HG02763 (cell line): ENCODE measurements around the gene ADRB2.
"Not testable (repeated sequence)": the region's sequence is repeated elsewhere in the genome, so short reads cannot be mapped to it uniquely, and the experiment has no call there.

Experiments
- ATAC-seq: cut with Tn5 transposase; IDR thresholded peaks from one replicate; pipeline ENCODE4 v1.9.1; 2021; ENCODE audit warnings: mild to moderate bottlenecking, moderate library complexity; ENCODE audit not compliant: unreplicated experiment

ADRB2 gene

DNA sequence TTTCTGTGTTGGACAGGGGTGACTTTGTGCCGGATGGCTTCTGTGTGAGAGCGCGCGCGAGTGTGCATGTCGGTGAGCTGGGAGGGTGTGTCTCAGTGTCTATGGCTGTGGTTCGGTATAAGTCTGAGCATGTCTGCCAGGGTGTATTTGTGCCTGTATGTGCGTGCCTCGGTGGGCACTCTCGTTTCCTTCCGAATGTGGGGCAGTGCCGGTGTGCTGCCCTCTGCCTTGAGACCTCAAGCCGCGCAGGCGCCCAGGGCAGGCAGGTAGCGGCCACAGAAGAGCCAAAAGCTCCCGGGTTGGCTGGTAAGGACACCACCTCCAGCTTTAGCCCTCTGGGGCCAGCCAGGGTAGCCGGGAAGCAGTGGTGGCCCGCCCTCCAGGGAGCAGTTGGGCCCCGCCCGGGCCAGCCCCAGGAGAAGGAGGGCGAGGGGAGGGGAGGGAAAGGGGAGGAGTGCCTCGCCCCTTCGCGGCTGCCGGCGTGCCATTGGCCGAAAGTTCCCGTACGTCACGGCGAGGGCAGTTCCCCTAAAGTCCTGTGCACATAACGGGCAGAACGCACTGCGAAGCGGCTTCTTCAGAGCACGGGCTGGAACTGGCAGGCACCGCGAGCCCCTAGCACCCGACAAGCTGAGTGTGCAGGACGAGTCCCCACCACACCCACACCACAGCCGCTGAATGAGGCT, at the start of gene ADRB2:
Gene ADRB2 (plus strand): TSS at position 559 of the 686 bp plus-strand sequence. CDS start 221 bp downstream, outside the sequence.
- ATAC-seq = peak; percentile 97

DNA sequence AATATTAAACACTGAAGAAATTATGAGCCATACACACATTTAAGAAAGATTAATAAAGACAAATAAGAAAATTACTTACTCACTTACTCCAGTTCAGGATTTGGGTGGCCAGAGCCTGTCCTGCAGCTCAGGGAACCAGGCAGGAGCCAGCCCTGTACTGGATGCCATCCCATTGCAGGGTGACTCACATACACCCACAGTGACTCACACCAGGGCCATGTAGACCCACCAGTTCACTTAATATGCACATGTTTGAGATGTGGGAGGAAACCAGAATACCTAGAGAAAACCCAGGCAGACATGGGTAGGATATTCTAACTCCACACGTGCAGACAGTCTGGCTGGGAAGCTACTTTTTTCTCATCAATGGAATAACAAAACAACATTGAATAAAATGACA, 49.6 kb upstream of the ADRB2 start:
- ATAC-seq = no peak

DNA sequence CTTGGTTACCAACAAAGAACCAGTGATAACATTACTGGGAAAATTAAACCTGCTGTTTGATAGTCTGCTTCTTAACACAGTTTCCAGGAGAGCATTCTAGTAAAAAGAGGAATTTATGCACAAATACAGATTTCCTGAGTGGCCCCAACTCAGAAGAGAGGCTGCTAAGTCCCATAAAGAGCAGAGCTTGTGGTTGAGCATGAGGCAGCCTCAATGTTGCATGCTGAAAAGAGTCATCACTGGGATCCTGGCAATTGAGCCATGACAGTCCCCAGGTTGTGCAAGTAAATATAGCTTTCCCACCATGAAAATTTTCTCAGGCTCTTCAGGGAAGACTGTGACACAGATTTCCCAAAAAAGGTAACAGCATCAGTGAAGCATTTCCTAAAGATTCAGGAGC, 47.5 kb upstream of the ADRB2 start:
- ATAC-seq = no peak

DNA sequence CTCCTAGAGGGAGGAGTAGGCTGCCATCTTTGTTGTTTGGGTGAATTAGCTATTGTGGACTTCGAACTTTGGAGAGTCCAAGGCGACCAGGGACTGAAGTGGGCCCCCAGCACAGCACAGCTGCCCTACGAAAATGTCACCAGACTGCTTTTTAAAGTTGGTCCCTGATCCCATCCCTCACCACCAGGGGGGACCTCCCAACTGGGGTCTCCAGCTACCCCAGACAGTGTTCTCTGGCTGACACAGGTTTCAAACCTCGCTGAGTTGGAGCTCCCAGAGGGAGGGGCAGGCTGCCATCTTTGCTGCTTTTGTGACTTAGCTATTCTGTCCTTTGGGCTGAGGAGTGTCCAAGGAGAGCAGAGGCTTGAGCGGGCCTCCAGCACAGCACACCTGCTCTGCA, 45.7 kb upstream of the ADRB2 start:
- no peak for ATAC-seq

DNA sequence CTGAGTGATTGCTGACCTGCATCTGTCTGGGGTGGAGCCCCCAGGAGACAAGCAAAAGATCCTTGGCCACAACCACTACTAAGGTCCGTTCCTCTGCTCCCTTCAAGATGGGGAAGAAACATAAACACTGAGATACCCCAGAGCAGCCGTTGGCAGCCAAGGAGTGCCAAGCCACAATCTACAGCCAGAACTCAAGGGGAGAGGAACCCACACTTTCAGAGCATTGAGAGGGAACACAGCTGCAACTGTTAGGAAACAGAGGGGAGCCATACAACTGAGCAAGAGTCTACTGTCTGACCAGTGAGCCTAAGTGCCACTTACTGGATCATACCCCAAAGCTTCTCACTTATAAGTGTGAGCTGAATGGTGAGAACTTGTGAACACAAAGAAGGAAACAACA, 44.6 kb upstream of the ADRB2 start:
- ATAC-seq = no peak

DNA sequence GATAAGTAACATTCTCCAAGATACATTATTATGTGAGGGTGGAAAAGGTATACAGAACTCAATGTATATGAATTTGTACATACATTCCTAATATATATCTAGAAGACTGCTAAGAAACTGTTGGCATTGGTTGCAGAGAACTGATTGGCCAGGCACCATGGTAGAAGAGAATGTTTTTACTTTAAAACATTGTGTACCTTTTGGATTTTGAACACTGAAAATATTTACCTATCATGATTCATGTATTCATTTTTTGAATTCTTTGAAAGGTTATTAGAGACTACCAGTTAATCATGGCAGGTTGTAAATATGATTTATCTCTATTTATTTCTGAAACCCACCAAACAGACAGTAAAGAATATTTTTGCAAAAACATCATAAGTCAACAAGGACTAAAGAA, 41.2 kb upstream of the ADRB2 start:
- no peak for ATAC-seq

DNA sequence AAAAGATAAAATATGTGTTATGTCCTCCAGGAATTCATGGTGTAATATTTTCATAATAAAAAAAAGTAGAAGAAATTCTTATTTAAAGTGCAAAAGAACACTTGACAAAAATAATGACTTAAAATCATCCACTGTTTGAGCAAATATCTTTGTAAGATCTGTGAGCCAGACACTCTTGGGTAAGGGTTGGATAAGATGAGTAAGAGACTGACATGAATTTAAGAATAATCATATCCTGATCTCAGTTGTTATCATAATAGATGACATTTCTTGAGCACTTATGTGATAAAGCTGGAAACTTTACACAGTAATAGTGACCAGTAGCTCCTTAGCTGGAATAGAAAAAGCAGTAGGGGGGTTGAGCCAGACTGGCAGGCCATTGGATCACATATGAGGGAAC, 40.0 kb upstream of the ADRB2 start:
- no peak for ATAC-seq

DNA sequence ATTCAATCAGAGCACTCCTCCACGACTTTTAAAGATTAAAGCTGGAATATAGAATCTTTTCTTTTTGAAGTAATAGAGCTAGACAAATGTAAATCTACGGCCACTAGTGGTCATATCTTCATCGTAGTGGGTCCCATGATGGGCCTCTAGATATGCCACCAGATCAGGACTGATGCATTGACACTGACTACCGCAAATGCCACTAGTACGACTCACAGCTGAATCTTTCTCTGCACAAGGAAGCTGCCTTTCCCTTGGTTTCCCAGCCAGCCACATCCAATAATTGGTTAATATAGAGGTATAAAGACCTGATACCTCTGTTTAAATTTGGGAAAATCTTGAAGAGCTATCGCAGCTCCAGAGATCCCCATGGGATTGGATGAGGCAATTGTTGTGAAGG, 37.8 kb upstream of the ADRB2 start:
- no peak for ATAC-seq

DNA sequence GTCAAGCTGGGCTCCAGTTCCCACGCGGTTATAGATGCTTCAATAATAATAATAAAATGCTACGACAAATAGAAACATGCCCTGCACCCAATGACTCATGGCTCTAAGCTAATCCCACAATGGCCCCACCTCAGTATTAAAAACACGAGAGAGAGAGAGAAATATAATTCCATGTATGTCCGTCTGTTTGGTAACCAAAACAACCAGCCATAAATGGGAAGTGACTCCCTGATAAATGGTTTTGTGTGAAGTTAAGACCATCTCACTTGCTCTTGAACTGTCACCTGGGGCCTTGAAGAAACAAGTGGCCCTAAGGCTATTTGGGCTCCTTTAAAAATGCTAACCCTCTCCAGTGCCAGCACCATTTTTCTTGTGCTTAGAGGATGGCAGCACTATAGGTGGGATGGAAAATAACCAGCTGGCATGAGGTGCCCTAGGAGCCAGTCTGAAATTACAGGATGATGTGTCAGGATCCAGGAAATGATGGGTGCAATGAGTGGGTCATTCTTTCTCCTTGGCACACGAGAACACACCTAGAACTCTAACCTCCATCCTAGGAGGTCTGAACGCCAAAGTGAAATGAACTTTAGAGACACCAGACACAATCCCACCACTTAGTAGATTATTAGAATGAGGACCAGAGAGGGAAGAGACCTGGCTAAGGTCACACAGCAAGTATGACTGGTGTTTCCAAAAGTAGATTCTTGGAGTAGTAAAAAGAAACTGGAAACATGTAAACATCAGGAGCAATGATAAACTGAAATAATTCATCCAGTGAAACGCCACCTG, 35.7 kb upstream of the ADRB2 start:
- peak; percentile 17 for ATAC-seq

DNA sequence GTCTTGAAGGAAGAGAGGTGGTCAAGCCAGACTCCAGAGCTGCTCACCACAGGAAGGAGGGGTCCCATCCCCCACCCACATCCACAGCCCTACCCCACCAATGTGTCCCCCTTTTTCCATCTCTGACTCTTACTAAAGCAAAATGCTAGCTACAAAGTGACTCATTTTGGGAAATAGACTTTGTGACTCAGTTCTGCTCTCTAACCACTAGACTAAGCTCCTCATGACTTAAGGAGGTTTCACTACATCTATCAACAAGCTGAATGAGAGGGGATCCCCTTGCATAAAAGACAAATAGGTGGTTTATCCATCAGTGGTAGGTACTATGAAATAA, 35.1 kb upstream of the ADRB2 start:
- peak; percentile 90 for ATAC-seq

DNA sequence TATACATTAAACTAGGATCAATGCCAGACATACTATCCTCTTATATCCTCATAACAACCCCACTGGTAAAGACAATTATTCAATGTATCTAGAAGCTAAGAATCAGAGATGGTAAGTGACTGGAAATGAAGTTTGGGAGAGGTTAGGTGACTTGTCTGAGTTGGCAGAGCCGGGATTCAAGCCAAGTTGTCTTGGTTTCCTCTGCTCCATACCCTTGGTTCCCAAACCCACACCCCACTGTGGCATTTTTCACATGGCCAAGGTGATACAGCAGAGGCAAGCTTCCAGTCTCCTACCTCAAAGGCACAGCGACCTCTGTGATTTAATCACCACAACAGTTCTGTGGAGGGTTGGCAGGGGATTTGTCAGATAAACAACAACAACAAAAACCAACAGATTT, 34.7 kb upstream of the ADRB2 start:
- ATAC-seq = no peak

DNA sequence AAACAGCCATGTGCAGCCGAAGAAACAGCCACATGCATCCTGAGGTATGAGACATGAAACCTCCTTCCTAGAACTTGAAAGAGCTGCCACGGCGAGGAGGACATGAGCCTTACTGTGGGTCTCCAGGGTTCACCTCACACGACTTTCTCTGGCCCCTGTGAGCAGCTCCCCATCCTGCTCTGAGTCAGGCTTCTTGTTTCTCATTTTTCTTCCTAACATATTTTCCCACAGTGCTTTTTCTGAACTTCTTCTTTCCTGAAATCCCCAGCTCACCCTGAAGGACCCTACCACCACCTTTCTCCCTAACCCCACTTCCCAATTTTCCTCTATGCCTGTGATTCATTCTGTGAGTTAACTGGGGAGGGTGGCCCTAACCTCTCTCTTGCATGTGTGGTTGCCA, 33.7 kb upstream of the ADRB2 start:
- no peak for ATAC-seq

DNA sequence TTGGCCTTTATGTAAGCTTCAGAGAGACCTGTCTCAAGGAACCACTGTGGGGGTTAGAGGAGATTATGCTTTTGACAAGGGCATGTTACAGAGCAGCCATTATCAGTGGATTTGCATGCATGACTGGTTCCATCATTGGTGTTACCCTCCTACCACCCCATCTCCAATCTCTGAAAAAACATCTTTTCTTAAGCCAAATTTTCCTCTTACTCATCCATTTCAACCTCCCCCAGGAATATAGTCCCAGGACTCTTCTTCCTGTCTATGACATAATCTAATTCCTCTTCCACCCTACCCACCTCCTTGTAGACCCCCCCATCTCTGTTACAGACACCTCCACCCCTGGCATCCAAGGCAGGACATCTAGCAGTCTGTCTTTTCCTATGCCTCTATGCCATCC, 33.1 kb upstream of the ADRB2 start:
- ATAC-seq = no peak

DNA sequence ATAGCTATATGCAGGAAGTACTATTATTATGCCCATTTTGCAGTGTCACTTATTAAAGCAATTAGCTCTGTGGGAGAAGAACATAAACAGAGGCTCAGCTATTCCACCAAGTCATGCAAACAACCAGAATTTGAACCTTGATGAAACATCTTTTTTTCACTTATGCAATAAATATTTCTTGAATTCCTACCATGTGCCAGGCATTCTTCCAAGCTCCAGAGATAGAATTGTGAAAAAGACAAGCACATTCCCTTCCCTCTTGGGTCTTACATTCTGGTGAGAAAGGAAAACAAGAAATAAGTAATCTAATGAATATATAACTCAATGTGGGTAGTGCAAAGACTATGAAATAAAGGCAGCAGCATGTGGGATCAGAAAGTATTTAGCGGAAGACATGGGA, 32.1 kb upstream of the ADRB2 start:
- ATAC-seq = no peak

DNA sequence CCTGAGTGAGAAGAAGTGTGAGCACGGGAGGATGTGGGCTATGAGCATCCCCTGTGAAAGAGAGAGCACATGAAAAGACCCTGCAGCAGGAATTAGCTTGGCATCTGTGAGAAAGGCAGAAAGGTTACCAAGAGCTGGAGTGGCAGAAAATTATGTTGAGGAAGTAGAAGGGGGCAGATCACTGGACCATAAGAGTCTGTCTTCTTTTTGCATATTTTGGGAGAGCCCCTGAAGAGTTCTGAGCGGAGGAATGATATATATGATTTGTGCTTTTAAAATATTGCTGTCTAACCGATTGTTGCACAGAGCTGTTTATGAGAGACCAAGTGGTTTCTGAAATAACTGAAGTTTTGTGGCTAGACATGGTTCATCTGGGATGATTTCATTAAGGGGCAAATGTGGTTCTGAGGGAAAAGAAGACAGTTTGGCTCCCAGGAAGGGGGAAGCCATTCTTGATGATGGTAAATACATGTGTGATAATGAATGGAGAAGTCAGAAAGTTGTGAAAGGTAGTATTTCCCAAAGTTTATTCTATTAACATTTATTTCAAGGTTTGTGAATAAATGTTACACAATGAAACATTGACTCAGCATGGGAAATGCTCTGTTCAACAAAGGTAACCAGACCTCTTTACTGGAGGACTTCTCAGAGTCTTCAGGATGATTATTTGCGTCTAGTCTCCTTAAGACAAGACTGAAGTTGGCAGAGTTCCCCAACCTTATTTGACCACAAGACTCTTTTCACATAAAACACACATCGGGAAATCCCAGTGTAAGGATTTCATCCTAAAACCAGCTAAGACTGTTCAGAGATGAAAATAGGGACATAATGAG, 31.5 kb upstream of the ADRB2 start:
- ATAC-seq = no peak

DNA sequence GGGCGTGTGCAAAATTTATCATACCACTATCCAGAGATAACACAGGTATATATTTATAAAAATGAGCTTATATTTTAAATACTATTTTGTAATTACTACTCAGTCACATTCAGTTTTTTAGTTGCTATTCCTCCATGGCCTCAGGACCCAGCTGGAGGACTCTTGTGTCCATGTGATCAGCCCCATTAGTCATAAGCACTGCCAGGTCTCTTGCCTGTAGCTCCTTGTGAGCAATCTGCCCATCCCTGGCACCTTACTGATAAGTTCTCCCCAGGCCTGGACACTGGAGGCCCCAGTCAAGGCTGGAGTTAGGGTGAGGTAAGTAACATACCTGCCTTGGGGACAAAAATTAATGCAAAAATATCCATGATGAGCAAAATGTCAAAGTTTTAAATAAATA, 29.5 kb upstream of the ADRB2 start:
- ATAC-seq = no peak

DNA sequence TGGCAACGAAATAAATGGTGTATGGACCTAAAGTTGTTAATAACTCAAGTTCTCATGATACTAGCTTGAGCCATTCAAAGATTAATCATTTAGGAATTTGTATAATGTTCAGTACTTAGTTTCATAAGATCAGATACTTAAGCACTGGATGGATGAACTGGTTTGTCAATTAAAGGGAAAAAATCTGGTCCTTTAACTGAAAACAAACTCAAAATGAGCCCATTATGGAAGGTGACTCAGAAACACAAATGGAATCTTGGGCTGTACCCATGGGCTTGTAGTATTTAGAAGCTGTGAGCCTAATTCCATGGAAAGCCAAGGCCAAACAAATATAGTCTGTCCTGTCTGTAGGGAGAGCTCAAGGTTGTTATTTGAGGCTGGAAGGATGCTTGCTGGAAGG, 27.6 kb upstream of the ADRB2 start:
- ATAC-seq = no peak

DNA sequence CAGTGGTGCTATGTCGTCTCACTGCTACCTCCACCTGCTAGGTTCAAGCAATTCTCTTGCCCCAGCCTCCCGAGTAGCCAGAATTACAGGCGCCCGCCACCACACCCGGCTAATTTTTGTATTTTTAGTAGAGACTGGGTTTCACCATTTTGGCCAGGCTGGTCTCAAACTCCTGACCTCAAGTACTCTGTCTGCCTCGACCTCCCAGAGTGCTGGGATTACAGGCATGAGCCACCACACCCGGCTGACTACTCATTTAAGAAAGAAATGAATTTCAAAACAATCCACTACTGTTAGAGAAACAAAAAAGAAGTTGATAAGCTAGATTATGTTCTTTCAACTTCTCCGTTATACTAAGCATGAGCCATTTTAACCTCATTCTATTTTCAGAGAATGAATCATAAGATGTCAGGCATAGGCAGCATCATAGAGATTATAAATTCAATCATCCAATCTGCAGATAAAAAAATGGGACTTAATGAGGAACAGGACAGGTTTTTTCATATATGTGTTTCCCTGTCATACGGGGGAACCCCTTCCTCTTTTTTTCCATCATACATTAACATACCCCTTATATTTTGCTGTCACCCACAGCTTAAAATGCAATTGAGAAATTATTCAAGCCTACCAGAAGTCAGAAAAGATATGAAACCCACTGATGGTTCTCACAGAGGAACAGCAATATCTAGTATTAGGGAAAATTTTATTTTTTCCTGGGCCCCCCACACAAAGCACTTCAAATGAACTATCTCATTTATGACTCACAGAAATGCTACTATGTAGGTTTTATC, 26.5 kb upstream of the ADRB2 start:
- no peak for ATAC-seq

DNA sequence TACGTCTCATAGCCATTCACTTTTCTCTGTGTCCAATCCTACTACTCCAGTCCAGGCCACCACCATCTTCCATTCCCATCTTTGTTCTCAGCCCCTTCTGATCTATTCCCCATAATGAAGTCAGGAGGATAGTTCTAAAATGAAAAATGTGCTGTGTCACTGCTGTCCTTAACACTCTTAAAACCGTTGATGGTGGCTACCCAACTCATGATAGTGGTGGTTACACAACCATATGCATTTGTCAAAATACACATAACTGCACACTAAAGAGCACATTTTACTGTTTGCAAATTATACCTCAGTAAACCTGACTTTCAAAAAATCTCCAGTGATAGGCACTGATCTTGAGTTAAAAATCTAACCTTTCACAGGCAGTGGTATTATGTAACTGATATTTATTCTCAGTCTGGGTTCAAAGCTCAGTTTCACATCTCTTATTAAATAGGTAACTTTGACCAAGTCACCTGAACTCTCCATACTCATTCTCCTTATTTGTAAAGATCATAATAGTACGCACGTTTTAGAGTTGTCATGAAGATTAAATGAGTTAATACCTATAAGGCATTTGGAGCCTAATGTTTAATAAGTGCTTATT, 24.6 kb upstream of the ADRB2 start:
- no peak for ATAC-seq

DNA sequence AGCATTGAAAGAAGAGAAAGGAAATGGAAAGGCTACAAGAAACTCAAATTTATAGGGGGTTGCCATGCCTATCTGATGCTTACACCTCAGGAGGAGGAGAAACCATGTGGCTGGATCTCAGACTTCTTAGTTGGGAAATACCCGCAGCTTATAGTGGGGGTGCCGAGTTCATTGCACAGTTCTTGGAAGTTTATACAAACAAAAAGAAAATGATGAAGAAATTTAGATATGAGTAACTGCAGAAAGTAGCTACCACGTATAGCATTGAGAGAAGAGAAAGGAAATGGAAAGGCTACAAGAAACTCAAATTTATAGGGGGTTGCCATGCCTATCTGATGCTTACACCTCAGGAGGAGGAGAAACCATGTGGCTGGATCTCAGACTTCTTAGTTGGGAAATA, 23.0 kb upstream of the ADRB2 start:
- ATAC-seq = not testable (repeated sequence)

DNA sequence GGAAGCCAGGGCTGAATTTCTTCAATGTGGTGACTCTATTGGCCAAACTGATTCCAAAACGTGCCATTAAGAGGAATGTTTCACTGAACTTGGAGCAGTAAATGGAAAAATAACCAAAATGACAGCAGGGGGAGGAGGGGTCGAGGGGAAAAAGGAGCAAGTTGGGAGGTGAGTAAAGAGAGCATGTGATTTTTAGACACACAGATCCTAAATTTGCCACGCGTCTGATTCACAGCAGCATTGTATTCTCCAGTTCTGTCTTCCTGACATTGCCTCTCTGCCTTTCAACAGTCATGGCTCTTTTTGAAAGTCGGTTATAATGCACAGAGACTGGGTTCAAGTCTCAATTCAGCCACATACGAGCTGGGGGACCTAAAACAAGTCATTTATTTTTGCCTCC, 22.0 kb upstream of the ADRB2 start:
- no peak for ATAC-seq
